ENCODE results near the gene CD300LB.

GRCh38 chr17:74563358-74563757, 32.1 kb upstream of the CD300LB start:
- no peak for TF ChIP-seq CTCF (IDR thresholded peaks at IDR 0.05 in 8 of 11, conservative IDR thresholded peaks at IDR 0.05 in 3 of 11)
- no peak for TF ChIP-seq POLR2AphosphoS5 (IDR thresholded peaks at IDR 0.05)

Data from spleen (tissue), 7 donors.